ENCODE measurements around the gene CYP24A1. TPM values are rescaled to one million over a fixed set of nuclear protein-coding genes. Genes with fewer than 3 reads are reported as not detected.

Gene CYP24A1
- total RNA-seq, 2 donors from 2014 or later: not detected

GRCh38 chr20:54188132-54188849, 14.5 kb upstream of the CYP24A1 start:
- TF ChIP-seq POLR2A (IDR thresholded peaks at IDR 0.05): no peak
- TF ChIP-seq CTCF (IDR thresholded peaks at IDR 0.05): no peak
- H3K36me3 ChIP-seq (replicated peaks in 1 of 2; ENCODE audit: insufficient read depth in 1 of 2, low read depth in 2 of 2): no peaks in the 10 kb centered on the region
- no peak overlapping the region for H3K27ac ChIP-seq
- ATAC-seq: no peak
- 71 to 79% methylated on average over 11 of the region's 11 CpGs for WGBS, 2 donors
- no peaks in the 10 kb centered on the region for H3K9me3 ChIP-seq
- intact Hi-C loops (cut with DNase I): no loop called here
- H3K4me3 ChIP-seq: no peak overlapping the region
- DNase-seq: no peak
- H3K4me1 ChIP-seq: no peaks in the 10 kb centered on the region
- no peaks in the 10 kb centered on the region for H3K27me3 ChIP-seq

GRCh38 chr20:54184904-54185626, 11.3 kb upstream of the CYP24A1 start:
- 68 to 80% methylated on average over 10 of the region's 10 CpGs for WGBS, 2 donors
- no peak for DNase-seq
- intact Hi-C loops (cut with DNase I): no loop called here

GRCh38 chr20:54184071-54184470, 10.3 kb upstream of the CYP24A1 start:
- Histone ChIP-seq H3K27ac (no peak overlapping the region), H3K27me3 (no peaks in the 10 kb centered on the region), H3K4me1 (no peaks in the 10 kb centered on the region), H3K4me3 (no peak overlapping the region), H3K9me3 (no peaks in the 10 kb centered on the region), H3K36me3 (replicated peaks in 1 of 2; ENCODE audit: insufficient read depth in 1 of 2, low read depth in 2 of 2) (no peaks in the 10 kb centered on the region)
- WGBS, 2 donors: 40 to 43% methylated on average over 3 of the region's 3 CpGs
- intact Hi-C loops (cut with DNase I): no loop called here
- TF ChIP-seq POLR2A (IDR thresholded peaks at IDR 0.05): no peak
- TF ChIP-seq CTCF (IDR thresholded peaks at IDR 0.05): no peak
- no peak for DNase-seq
- ATAC-seq: no peak

More at GRCh38 chr20:54184904-54185626, 11.3 kb upstream of the CYP24A1 start:
- H3K36me3 ChIP-seq (replicated peaks in 1 of 2; ENCODE audit: insufficient read depth in 1 of 2, low read depth in 2 of 2): no peaks in the 10 kb centered on the region
- H3K9me3 ChIP-seq: no peaks in the 10 kb centered on the region
- H3K27me3 ChIP-seq: no peaks in the 10 kb centered on the region
- no peak overlapping the region for H3K4me3 ChIP-seq
- ATAC-seq: no peak
- no peak for TF ChIP-seq CTCF (IDR thresholded peaks at IDR 0.05)
- TF ChIP-seq POLR2A (IDR thresholded peaks at IDR 0.05): no peak
- H3K4me1 ChIP-seq: no peaks in the 10 kb centered on the region
- H3K27ac ChIP-seq: no peak overlapping the region

GRCh38 chr20:54180931-54181330, 7.1 kb upstream of the CYP24A1 start:
- no peaks in the 10 kb centered on the region for H3K27me3 ChIP-seq
- TF ChIP-seq POLR2A (IDR thresholded peaks at IDR 0.05) (no peak), CTCF (IDR thresholded peaks at IDR 0.05) (no peak)
- intact Hi-C loops (cut with DNase I): no loop called here

More at GRCh38 chr20:54180931-54181330, 7.1 kb upstream of the CYP24A1 start:
- ATAC-seq (no peak), DNase-seq (no peak)
- H3K4me3 ChIP-seq: no peak overlapping the region
- H3K36me3 ChIP-seq (replicated peaks in 1 of 2; ENCODE audit: insufficient read depth in 1 of 2, low read depth in 2 of 2): no peaks in the 10 kb centered on the region
- no peaks in the 10 kb centered on the region for H3K4me1 ChIP-seq
- H3K9me3 ChIP-seq: no peaks in the 10 kb centered on the region
- H3K27ac ChIP-seq: no peak overlapping the region
- 46 to 80% methylated on average over 1 of the region's 1 CpG for WGBS, 2 donors
